Measurements from ENCODE around the gene CDK9.
"Not testable (repeated sequence)": the region's sequence is repeated elsewhere in the genome, so short reads cannot be mapped to it uniquely, and the experiment has no call there.

The CDK9 gene

GRCh38 chr9:127785933-127786772 is at the start of gene CDK9:
Gene CDK9, plus strand, starts transcription at chr9:127786034. Its CDS starts 115 bp downstream, at chr9:127786149.
- DNase-seq (ENCODE audit: low read depth in 2 of 3, low spot score in 1 of 3), result peak; percentile 87 to 90 (median 89)

GRCh38 chr9:127738666-127739065 is 47.2 kb upstream of the CDK9 start:
- DNase-seq (ENCODE audit: low read depth in 2 of 3, low spot score in 1 of 3), result no peak

GRCh38 chr9:127739614-127740330 is 46.1 kb upstream of the CDK9 start:
- DNase-seq (ENCODE audit: low read depth in 2 of 3, low spot score in 1 of 3), result no peak

DNA sequence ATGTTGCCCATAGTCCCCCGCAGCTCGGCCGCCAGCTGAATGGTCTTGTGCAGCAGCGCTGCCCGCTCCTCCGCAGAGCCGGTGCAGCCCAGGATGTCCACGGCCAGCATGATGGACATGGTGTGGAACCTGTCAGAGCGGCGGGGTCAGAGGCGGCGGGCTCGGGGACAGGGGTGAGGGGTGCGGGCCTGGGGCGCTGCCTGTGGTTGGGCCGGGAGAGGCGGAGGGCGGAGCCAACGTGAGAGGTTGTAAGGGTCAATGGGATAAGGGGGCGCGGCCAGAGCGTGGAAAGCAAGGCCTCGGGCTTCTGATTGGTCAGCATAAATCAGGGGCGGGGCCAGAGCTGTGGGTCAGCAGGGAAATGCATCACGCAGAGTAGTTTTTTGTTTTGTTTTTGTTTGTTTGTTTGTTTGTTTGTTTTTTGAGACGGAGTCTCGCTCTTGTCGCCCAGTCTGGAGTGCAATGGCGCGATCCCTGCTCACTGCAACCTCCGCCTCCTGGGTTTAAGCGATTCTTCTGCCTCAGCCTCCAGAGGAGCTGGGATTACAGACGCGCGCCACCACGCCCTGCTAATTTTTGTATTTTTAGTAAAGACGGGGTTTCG is 43.9 kb upstream of the CDK9 start:
- DNase-seq (ENCODE audit: low read depth in 2 of 3, low spot score in 1 of 3), result no peak

DNA sequence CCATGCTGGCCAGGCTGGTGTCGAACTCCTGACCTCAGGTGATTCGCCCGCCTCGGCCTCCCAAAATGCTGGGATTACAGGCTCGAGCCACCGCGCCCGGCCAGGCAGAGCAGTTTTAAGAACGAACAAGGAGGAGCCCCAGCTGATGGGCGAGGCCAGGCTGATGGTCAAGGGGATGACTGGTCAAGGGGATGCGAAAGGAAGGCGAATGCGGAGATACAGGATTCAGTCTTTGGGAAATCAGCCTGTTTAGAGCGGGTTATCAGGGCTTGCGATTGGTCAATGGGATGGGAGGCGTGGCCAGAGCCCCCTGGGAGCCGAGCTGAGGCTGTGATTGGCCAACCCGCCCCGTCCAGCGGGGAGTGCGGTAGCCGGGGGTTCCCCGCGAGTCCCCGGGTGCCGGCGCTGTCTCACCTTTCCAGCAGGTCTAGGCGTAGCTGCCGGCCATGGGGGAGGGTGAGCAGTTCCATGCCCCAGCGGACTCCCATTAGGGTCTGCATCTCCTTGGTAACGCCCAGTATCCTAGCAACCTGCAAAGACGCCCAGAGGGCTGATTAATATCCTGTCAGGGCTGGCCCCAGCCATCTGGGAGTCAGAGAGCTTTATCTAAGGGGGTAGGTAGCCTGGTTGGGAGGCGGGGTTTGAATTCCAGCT is 43.3 kb upstream of the CDK9 start:
- DNase-seq (ENCODE audit: low read depth in 2 of 3, low spot score in 1 of 3), result no peak

GRCh38 chr9:127744398-127745110 is 41.3 kb upstream of the CDK9 start:
- no peak for DNase-seq (ENCODE audit: low read depth in 2 of 3, low spot score in 1 of 3)

DNA sequence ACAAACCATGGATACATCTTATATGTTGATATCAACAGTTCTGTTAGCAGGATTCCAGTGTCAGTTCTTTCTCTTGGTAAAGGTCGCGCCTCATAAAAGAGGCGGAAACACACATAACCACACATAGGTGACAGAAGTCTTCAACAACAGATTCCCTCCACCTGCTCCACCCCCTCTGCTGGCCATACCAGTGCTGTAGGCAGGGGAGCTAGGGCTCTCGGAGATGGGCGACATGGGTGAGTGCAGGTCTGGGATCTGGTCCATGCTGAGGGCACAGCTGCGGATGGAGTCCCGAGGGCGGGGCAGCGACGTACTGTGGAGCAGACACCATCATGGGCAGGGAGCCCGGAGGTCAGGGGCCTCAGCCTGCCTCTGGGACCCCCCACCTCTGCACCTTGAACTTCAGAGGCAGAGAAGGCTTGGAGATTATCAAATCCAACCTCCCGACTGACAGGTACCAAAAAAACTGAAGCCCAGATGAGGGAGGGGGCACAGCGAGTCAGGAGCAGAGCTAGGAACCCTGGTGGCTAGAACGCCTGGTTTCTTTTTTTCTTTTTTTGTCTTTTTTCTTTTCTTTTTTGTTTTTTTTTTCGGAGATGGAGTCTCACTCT is 38.8 kb upstream of the CDK9 start:
- DNase-seq (ENCODE audit: low read depth in 2 of 3, low spot score in 1 of 3), result no peak

DNA sequence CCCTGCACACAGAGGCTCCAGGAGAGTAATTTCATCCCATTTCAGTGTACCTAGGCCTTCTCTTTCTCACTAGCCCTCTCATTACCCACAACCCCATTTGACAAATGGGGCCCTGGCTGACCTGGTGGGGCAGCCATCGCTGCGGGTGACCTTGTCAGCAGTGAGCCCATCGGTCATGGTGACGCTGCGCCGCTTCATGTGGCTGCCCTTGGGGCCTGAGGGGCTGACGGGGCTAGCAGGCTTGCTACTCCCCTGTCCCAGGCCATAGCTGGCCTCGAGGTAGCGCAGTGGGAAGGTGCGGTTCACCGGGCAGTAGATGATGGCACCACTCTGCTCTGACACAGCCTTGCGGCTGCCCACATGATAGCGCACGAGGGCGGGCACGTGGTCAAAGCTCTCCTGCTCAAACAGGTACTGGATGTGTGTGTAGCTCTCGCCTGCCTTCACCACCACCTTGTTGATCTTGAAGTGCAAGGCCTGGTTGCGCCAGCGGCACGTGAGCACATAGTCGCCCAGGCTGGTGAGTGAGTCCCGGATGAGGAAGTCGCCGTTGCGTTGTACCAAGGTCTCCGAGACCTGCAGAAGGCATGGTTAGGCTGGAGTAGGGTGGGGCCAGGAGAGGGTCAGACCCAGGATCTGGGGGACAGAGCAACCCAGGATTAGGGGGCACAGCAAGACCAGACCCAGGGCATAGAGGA is 36.6 kb upstream of the CDK9 start:
- DNase-seq (ENCODE audit: low read depth in 2 of 3, low spot score in 1 of 3), result no peak

DNA sequence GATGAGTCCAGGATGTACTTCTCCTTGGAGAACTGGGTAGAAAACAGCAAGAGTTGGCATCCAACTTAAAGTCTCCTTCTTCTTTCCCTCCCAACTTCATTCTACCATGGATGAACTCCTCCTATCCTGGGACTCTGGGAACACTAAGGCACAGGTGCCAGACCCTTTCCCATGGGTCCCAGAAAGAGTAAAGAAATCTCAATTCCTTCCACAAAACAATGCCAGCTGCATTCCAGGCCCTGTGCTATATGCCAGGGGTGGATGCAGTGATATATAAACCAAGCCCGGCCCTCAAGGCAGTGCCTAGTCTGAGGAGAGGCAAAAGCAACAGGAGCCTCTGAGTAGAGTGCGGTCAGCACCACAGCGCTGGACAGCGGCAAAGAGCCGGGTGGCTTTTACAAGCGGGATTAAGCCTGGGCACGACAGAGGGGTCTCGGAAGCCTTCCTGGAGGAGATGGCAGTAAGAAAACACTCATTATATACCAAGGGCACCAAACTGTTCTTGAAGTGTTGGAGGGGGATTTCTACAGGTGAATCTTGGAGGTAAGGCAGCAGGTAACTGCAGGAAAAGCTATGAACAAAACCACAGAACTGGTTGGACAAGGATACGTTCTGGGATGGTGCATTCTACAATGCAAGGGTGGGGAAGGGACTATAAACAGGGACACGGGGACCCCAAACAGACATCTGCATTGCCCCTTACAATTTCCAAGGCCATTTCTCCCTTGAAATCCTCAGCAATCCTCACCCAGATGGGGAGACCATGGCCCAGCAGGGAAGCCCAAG is 34.4 kb upstream of the CDK9 start:
- no peak for DNase-seq (ENCODE audit: low read depth in 2 of 3, low spot score in 1 of 3)

DNA sequence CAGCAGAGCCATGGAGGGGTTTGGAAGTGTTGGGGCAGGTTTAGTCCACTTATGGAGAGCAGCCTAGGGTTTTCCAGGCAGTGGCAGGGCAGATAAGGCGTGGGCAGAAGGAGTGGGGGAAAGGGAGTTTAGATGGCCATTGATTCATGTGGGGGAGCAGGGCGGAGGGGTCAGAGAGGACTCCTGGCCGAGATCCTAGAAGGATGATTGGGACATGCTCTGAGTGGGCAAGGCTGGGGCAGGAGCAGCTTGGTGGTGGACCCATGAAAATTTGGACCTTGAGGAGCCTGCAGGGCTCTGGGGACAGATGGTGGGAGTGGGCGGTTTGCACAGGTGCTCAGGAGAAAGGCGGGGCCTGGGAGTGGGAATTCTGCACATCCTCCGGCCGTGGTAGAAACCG is 32.7 kb upstream of the CDK9 start:
- DNase-seq (ENCODE audit: low read depth in 2 of 3, low spot score in 1 of 3), result no peak

DNA sequence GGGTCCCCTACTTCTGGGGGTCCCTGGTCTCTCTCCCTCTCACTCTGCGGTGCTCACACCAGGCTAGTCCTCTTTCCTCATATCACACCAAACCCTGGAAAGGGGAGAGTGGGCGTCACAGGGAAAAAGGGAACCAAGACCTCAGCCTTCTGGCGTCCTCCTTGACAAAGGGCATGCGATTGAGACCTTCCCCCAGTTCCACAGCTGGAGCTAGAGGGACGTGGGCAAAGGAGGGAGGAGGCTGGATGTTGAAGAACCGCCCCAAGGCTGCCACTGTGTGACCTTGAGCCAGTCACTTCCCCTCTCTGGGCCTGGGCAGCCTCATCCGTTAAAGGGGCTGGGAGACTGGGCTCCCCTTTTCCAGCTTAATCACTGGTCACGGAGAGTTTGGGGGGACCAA is 32.2 kb upstream of the CDK9 start:
- no peak for DNase-seq (ENCODE audit: low read depth in 2 of 3, low spot score in 1 of 3)

- DNase-seq (ENCODE audit: low read depth in 2 of 3, low spot score in 1 of 3), result no peak
Measured at GRCh38 chr9:127754099-127755060, 31.5 kb upstream of the CDK9 start.

GRCh38 chr9:127755061-127756060 is 30.5 kb upstream of the CDK9 start:
- no peak for DNase-seq (ENCODE audit: low read depth in 2 of 3, low spot score in 1 of 3)

DNA sequence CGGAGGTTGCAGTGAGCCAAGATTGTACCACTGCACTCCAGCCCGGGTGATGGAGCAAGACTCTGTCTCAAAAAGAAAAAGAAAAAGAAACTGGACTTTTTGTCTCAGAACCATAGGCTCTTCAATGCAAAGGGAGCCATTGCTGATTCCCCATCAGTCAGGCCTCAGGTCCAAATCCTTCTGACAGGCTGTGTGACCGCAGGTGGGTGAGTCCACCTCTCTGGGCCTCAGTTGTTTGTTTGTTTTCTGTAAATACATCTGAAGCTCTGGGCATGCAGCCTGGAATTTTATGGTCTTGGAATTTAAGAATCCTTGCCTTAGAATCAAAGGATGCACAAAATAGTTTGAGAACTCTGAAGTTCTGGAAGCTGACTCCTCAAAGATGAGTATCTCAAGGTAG is 29.6 kb upstream of the CDK9 start:
- no peak for DNase-seq (ENCODE audit: low read depth in 2 of 3, low spot score in 1 of 3)

- DNase-seq (ENCODE audit: low read depth in 2 of 3, low spot score in 1 of 3), result not testable (repeated sequence)
Measured at GRCh38 chr9:127756776-127757175, 29.1 kb upstream of the CDK9 start.

DNA sequence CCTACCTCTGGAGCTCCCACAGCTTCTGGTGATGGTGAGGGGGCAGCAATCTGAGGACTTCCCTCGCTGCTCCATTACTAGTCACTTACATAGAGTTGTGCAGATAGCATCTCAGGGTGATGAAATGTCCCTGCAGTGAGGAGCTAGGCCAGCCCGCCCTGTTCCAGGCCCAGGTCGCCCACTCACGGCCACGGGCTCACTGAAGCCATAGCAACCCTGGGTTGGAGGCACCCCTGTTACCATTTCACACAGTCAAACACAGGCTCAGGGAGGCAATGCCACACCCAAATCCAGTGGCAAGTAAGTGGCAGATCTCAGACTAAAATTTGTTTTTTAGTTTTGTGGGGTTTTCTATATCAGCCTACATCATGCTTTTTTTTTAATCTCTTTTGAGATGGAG is 27.0 kb upstream of the CDK9 start:
- no peak for DNase-seq (ENCODE audit: low read depth in 2 of 3, low spot score in 1 of 3)

DNA sequence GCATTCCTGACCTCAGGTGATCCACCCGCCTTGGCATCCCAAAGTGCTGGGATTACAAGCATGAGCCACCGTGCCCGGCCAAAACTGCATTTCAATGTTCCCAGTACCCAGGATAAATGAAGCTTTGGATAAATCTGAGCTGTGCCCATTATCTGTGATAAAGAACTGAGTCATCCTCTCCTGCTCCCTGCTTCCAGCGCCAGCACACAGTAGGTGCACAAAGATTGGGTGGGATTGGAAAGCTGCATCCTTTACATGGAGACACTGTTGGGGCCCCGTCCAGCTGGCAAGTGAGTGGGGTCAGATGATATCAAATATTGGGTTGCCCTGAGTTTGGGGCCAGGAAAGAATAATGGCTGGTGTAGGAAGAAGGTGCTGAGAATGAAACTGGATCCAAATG is 24.8 kb upstream of the CDK9 start:
- no peak for DNase-seq (ENCODE audit: low read depth in 2 of 3, low spot score in 1 of 3)

Data from stimulated activated CD4-positive, alpha-beta T cell treated with anti-CD3 and anti-CD28 coated beads, Interleukin-12 subunit alpha, Interleukin-12 subunit beta, amount 100 ng/mL, for 48 hours (primary cell).